Left cardiac atrium (tissue), 4 donors: ENCODE data around the gene NCAM1. TPM values are rescaled to one million over a fixed set of nuclear protein-coding genes. Genes with fewer than 3 reads are reported as not detected.
A peak's percentile ranks its signal among the peaks of the same experiment; 100 is the strongest.

Experiments
- ATAC-seq, 2 donors: fragments of 200-7000 bp; cut with Tn5 transposase; one replicate each; pipeline ENCODE4 v1.9.1; 2020; ENCODE audit warnings: mild to moderate bottlenecking in 2 of 2, moderate library complexity in 2 of 2
- DNase-seq: peaks from one replicate; pipeline ENCODE4 v3.0.0-alpha.2; 2020
- intact Hi-C, 2 donors: fragments of 100-400 bp; cut with DNase I; formaldehyde crosslinking; loops; one replicate each; pipeline versions ENCODE4 v1.14.1 to v1.15.1; 2022 to 2023
- total RNA-seq, 2 donors: library from RNA; stranded (reverse); fragmentation: NEBNext Ultra II Directional; extraction: Animal tissue kit (Norgen Biotek cat#: 25700); gene quantifications; one replicate each; pipeline ENCODE4 v1.2.1, GENCODE V29; 2021
- donor health status: DM: no; HTN: yes; CAD: no.
- donor health status: DM: no; HTN: yes; CAD: no; lungs with severe emphysema.
- donor health status: DM: yes; HTN: yes; CAD: no.
- donor health status: Dilated cardiomyopathy.

The NCAM1 gene
- total RNA-seq, 2 donors from 2014 or later = 147 to 150 TPM

- ATAC-seq (no peak), DNase-seq (no peak)
- intact Hi-C loops = no loop called here
These were observed 186.9 kb downstream of the NCAM1 start for GRCh38 chr11:113148076-113148475.

- ATAC-seq (no peak), DNase-seq (no peak)
- intact Hi-C loops = no loop called here
These were observed 187.4 kb downstream of the NCAM1 start for GRCh38 chr11:113148652-113149051.

DNA sequence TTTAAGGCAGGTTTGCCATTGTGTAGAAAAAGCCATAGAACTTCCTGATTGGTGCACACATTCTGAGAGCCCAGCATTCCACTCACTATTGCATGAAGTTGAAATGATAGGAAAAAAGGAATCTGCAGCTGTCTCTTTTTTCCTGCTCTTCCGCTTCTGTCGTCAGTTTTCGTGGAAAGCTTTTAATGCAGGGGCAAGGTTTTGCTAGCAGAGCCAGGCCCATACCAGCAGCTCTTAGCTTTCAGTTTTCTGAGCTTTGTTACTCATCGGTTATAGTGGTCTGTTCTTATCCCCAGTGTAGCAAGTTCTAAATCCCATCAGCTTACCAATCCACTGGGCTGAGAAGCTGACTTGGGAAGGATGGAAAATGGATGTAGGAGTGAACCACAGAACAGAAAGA, 190.3 kb downstream of the NCAM1 start:
- intact Hi-C loops = no loop called here
- no peak for ATAC-seq
- no peak for DNase-seq

- ATAC-seq (no peak), DNase-seq (no peak)
- intact Hi-C loops = no loop called here
These were observed 191.3 kb downstream of the NCAM1 start for GRCh38 chr11:113152500-113152899.

DNA sequence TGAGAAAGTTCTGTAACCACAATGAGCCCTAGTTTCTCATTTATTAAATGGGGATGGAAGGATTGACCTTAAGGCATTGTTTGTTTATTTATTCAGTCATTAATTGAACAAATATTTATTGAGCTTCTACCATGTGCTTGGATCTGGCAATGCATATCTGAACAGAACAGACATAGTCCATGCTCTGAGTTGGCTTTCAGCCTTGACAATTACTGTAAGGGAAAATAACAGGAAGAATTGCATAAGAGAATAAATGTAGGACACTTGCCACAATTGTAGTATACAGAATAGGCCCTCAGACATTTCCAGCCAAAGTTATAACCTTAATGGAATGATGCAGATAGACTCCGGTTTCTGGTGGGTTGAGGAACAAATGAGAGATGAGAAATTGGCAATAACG, 192.6 kb downstream of the NCAM1 start:
- DNase-seq = no peak
- intact Hi-C loops = no loop called here
- peak in 1 of 2 donors; percentile 76 for ATAC-seq

- intact Hi-C loops = no loop called here
- no peak for DNase-seq
- peak in 1 of 2 donors; percentile 47 for ATAC-seq
These were observed 199.0 kb downstream of the NCAM1 start for GRCh38 chr11:113159988-113160807.

- ATAC-seq (no peak), DNase-seq (no peak)
- intact Hi-C loops = no loop called here
These were observed 199.5 kb downstream of the NCAM1 start for GRCh38 chr11:113160808-113161124.

GRCh38 chr11:113161711-113162591, 200.7 kb downstream of the NCAM1 start:
- intact Hi-C loops = no loop called here
- DNase-seq (no peak), ATAC-seq (peak; percentile 54 to 63)

DNA sequence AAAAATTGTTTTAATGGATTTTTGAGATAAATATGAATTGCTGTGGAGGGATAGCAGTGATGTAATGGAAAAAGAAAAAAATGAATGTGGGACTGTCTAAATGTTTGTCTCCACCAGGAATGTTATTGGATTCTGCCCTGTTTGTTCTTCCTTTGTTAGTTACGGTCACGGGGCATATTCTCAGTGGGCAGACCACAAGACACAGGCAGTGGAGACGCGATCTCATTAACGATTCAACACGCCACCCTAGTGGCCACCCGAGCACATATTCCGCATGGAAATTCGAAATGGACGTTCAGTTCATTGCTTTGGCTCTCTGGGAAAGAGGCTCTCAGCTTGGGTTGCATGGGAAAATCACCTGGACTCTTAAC, 201.4 kb downstream of the NCAM1 start:
- intact Hi-C loops = no loop called here
- ATAC-seq (peak; percentile 70 to 73), DNase-seq (no peak)

DNA sequence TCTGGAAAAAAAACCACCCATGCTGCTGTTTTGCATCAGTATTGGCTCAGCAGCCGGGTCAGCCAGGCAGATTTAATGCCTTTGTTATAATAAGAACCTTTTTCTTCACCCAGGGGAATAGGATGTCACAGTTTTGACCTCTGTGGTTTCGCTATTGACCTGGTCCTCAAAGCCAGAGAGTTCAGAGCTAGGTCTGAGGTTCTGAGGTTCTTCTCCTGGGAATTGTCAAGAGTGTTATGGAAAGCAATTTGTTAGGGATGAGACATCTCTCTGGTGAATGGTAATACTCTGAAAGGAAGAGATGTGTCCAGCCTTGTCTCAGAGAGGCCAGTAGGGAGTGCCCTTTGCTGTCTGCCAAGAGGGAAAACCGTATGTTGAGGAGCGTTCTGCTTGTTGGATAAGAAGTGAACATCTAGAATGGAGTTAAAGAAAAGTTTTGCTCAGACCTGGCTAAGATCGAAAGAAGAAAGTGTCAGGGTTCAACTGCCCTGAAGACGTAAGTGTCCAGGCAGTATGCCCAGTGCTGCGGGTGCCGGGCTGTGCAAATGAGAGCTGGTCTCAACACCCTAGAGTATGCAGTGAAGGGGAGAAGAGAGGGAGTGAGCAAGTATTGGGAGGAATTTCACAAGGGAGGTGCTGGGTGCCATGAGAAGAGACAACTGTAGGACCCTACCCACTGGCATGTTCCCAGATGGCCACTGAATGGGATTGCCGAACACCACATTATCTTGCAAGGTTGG, 202.2 kb downstream of the NCAM1 start:
- intact Hi-C loops = no loop called here
- peak; percentile 28 to 63 for ATAC-seq
- DNase-seq = no peak

DNA sequence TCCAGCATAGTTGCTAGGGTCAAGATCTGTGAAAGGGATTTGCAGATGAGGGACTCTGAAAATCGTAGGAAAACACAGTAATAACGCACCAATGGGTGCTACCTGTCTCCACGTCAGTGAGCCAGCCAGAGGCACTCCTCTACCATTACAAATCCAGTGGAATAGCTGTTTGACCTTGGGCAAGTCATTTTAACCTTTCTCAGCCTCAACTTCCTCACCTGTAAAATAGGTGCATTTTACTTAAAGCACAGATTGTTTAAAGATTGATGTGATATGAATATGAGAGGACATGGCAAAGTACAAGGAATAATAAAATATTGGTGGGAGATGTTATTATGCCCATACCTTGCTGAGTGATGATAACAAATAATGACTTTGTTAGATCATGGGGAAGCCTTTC, 205.1 kb downstream of the NCAM1 start:
- no peak for ATAC-seq

GRCh38 chr11:113167599-113167998, 206.4 kb downstream of the NCAM1 start:
- no peak for DNase-seq
- ATAC-seq = no peak
- intact Hi-C loops = no loop called here

More for the DNA sequence above, 205.1 kb downstream of the NCAM1 start:
- intact Hi-C loops = no loop called here
- DNase-seq = no peak

- intact Hi-C loops = no loop called here
- ATAC-seq = no peak
- no peak for DNase-seq
These were observed 207.4 kb downstream of the NCAM1 start for GRCh38 chr11:113168354-113169342.

GRCh38 chr11:113172382-113172951, 211.2 kb downstream of the NCAM1 start:
- DNase-seq (no peak), ATAC-seq (no peak)
- intact Hi-C loops = no loop called here

GRCh38 chr11:113173126-113173525, 211.9 kb downstream of the NCAM1 start:
- ATAC-seq (no peak), DNase-seq (no peak)
- intact Hi-C loops = no loop called here

- no peak for DNase-seq
- ATAC-seq = no peak
- intact Hi-C loops = no loop called here
These were observed 213.7 kb downstream of the NCAM1 start for GRCh38 chr11:113174882-113175281.

GRCh38 chr11:113176599-113177360, 215.6 kb downstream of the NCAM1 start:
- DNase-seq (no peak), ATAC-seq (peak in 1 of 2 donors; percentile 75)
- intact Hi-C loops = no loop called here

- intact Hi-C loops = no loop called here
- DNase-seq = no peak
These were observed 216.5 kb downstream of the NCAM1 start for GRCh38 chr11:113177671-113178070.

More at GRCh38 chr11:113177671-113178070, 216.5 kb downstream of the NCAM1 start:
- no peak for ATAC-seq
